ENCODE results near the gene AP1AR.
A peak's percentile ranks its signal among the peaks of the same experiment; 100 is the strongest.

Gene AP1AR

DNA sequence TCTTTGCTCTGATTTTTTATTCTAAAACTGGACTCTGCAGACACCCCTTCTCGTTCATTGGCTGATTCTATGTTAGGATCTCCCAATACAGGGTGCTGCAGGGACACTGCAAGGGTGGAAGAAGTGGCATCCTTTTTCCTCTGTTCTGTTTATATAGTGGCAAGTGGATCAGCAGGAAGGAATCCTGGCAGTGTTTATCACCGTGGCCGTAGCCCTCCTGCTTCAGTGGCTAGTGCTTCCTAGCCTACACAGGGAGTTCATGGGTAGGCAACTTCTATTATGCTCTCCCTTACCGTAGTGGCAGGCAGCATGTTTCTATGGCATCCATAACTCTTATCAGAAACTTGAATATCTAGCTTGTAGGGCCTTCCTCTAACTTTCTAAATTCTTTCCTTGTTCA is 6.4 kb upstream of the AP1AR start:
- no peak overlapping the region for H3K27ac ChIP-seq (ENCODE audit: low read length)
- no peak overlapping the region for H3K4me3 ChIP-seq (ENCODE audit: low read depth in 1 of 2, low read length in 2 of 2)
- no peaks in the 10 kb centered on the region for H3K9me3 ChIP-seq (ENCODE audit: control insufficient read depth in 1 of 2, low read length in 2 of 2)
- no peaks in the 10 kb centered on the region for H3K4me1 ChIP-seq (ENCODE audit: control insufficient read depth in 1 of 2, insufficient read depth in 2 of 2, low read length in 2 of 2)
- no peaks in the 10 kb centered on the region for H3K27me3 ChIP-seq (ENCODE audit: low read depth, low read length)
- no peaks in the 10 kb centered on the region for H3K36me3 ChIP-seq (ENCODE audit: control insufficient read depth in 1 of 2, insufficient read depth in 2 of 2, low read length in 2 of 2)

DNA sequence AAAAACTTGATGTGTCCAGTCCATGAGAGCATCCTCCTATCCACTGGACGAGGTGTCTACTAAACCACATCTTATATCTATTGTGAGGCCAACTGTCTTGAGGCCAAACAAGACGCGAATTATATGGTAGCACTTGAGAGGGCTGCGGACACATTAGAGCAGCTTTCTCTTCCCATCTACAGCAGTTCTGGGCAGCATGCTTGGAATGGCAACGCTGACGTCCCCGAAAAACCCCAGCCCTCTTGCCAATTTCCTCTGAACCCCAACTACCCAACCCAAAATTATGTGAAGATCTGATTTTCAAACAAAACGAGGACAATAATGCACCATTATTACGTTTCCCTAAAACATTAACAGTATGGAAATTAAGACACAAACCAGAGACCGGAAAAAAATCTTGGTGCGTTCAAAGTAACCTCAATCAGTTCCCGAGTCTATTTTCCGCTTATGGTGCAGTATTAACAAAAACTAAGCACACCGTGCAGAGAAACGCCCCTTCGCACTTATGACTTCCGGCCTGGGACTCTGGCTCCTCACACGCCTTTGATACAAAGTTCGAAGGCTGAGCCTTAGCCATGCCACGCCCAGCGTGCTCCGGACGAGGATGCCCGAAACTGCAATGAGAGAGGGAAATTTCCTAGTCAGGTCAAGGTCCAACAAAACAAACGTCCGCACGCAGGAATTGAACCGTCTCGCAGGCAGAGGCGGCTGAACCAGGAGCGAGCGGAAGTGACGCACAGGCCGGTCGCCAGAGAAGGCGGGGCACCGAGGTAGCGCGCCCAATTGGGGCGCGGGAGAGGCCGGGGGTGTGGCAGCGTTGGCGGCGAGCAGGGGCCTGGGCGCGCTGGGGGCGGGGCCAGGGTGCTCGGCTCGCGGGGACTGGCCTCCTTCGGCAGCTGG is 458 bp upstream of the AP1AR start:
- Histone ChIP-seq H3K4me1 (ENCODE audit: control insufficient read depth in 1 of 2, insufficient read depth in 2 of 2, low read length in 2 of 2) (peaks cover 0 to 4% of the 10 kb centered on the region in 2 donors), H3K27ac (ENCODE audit: low read length) (peak overlapping the region; percentile 99), H3K4me3 (ENCODE audit: low read depth in 1 of 2, low read length in 2 of 2) (peak overlapping the region; percentile 88 to 96), H3K36me3 (ENCODE audit: control insufficient read depth in 1 of 2, insufficient read depth in 2 of 2, low read length in 2 of 2) (no peaks in the 10 kb centered on the region), H3K27me3 (ENCODE audit: low read depth, low read length) (no peaks in the 10 kb centered on the region), H3K9me3 (ENCODE audit: control insufficient read depth in 1 of 2, low read length in 2 of 2) (no peaks in the 10 kb centered on the region)

DNA sequence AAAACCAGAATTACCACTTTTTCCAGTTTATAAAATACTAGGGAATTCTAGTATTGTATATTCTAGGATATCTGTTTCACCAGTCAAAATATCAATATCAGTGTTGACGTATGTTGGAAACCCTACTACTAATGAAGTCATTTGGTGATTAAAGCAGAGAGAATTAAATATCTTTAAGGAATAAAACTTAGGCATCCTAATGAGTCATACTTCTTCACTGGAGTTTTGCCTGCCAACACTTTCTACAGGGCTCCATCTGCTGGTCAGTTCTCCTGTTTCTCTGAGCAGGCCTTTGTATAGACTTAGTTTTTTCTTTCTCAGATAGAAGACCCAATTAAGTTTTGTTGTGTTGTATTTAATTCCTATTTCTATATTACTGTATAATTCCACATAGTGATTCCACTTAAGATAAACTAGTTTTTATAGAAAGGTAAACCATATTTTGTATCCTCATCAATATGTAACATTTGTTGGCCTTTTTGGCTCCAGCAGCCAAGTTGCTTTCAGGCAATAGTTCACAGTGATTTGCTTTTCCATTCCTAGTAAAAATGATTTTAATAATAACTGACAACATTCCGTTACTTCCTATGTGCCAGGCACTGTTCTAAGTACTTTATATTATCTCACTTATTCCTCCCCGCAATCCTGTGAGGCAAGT is 3.5 kb downstream of the AP1AR start:
- Histone ChIP-seq H3K27ac (ENCODE audit: low read length) (no peak overlapping the region), H3K36me3 (ENCODE audit: control insufficient read depth in 1 of 2, insufficient read depth in 2 of 2, low read length in 2 of 2) (no peaks in the 10 kb centered on the region), H3K4me1 (ENCODE audit: control insufficient read depth in 1 of 2, insufficient read depth in 2 of 2, low read length in 2 of 2) (peaks cover 0 to 4% of the 10 kb centered on the region in 2 donors), H3K27me3 (ENCODE audit: low read depth, low read length) (no peaks in the 10 kb centered on the region), H3K4me3 (ENCODE audit: low read depth in 1 of 2, low read length in 2 of 2) (no peak overlapping the region), H3K9me3 (ENCODE audit: control insufficient read depth in 1 of 2, low read length in 2 of 2) (no peaks in the 10 kb centered on the region)

DNA sequence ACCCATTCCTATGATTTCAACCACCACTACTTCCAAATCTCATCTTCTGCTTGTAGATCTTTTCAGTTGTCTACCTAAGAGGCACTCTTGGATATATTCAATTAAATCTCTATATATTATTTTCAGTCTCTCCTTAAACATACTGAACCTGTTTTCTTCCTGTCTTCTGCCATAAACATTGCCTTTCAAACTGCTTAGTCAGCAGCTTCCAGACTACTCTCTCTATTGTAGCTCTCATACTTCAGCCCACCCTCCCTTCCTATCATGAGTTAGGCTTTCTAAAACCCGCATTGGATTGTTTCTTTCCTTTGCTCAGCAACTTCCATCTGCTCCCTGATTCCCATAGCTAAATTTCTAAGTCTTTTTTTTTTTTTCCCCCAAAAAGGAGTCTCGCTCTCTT is 4.5 kb downstream of the AP1AR start:
- H3K4me1 ChIP-seq (ENCODE audit: control insufficient read depth in 1 of 2, insufficient read depth in 2 of 2, low read length in 2 of 2) = no peaks in the 10 kb centered on the region

DNA sequence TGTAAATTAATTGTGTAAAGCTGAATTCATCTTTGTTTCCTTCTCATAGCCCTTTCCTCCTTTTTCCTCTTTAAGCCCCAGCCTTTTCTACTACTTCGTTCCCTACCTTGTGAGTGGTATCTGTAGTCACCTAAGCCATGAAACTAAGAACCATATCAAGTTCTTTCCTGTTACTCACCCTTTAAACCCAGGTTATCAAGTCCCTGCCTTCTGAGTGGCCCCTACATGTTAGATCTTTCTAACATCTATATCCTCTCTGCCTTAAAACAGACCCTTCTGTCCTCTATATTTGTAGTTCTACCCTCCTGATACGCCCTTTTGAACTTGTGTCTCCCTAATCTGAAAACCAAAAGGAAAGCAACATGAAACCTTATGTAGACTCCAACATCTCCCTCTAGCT is 7.2 kb downstream of the AP1AR start:
- no peaks in the 10 kb centered on the region for H3K9me3 ChIP-seq (ENCODE audit: control insufficient read depth in 1 of 2, low read length in 2 of 2)
- no peaks in the 10 kb centered on the region for H3K36me3 ChIP-seq (ENCODE audit: control insufficient read depth in 1 of 2, insufficient read depth in 2 of 2, low read length in 2 of 2)
- no peak overlapping the region for H3K27ac ChIP-seq (ENCODE audit: low read length)
- no peaks in the 10 kb centered on the region for H3K4me1 ChIP-seq (ENCODE audit: control insufficient read depth in 1 of 2, insufficient read depth in 2 of 2, low read length in 2 of 2)
- H3K27me3 ChIP-seq (ENCODE audit: low read depth, low read length) = no peaks in the 10 kb centered on the region
- no peak overlapping the region for H3K4me3 ChIP-seq (ENCODE audit: low read depth in 1 of 2, low read length in 2 of 2)

More for the DNA sequence above, 4.5 kb downstream of the AP1AR start:
- no peaks in the 10 kb centered on the region for H3K36me3 ChIP-seq (ENCODE audit: control insufficient read depth in 1 of 2, insufficient read depth in 2 of 2, low read length in 2 of 2)
- no peaks in the 10 kb centered on the region for H3K27me3 ChIP-seq (ENCODE audit: low read depth, low read length)
- no peak overlapping the region for H3K27ac ChIP-seq (ENCODE audit: low read length)
- H3K9me3 ChIP-seq (ENCODE audit: control insufficient read depth in 1 of 2, low read length in 2 of 2) = no peaks in the 10 kb centered on the region
- no peak overlapping the region for H3K4me3 ChIP-seq (ENCODE audit: low read depth in 1 of 2, low read length in 2 of 2)

DNA sequence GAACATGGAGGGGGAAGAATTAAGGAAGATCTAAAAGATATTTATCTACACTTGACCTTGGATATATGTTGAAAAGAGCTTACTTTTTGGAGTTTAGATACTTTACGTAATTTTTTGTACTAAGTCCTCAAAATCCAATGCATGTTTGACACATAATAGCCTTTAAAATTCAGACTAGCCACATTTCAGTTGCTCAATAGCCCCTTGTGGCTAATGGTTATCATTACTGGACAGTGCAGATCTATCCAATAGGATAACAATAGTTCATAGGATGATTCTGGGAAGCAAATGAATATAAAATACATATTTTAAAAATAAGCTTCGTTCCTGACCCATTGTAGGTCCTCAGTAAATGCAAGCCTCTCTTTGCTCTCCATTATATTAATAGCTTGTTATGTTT is 13.8 kb downstream of the AP1AR start:
- Histone ChIP-seq H3K4me1 (ENCODE audit: control insufficient read depth in 1 of 2, insufficient read depth in 2 of 2, low read length in 2 of 2) (no peaks in the 10 kb centered on the region), H3K4me3 (ENCODE audit: low read depth in 1 of 2, low read length in 2 of 2) (no peak overlapping the region), H3K27ac (ENCODE audit: low read length) (no peak overlapping the region), H3K9me3 (ENCODE audit: control insufficient read depth in 1 of 2, low read length in 2 of 2) (no peaks in the 10 kb centered on the region), H3K36me3 (ENCODE audit: control insufficient read depth in 1 of 2, insufficient read depth in 2 of 2, low read length in 2 of 2) (no peaks in the 10 kb centered on the region), H3K27me3 (ENCODE audit: low read depth, low read length) (no peaks in the 10 kb centered on the region)

DNA sequence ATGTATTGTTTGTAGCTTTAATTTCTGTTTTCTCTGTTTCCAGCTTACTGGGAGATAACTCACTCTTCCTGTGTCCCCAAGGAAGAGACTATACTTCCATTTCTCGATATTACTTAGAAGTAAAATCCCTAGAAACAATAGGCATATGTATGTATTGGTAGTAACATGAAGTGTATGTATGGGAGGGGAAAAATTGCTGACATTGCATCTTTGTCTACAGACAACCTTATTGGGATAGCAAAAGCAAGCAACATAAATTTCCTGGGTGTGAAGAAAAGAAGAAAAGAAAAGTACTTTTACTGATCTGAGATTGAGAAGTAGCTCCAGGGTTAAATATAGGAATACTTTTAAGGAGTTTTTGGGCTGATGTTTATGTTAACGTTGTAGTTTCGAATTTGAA is 15.4 kb downstream of the AP1AR start:
- Histone ChIP-seq H3K27me3 (ENCODE audit: low read depth, low read length) (no peaks in the 10 kb centered on the region), H3K4me3 (ENCODE audit: low read depth in 1 of 2, low read length in 2 of 2) (no peak overlapping the region), H3K36me3 (ENCODE audit: control insufficient read depth in 1 of 2, insufficient read depth in 2 of 2, low read length in 2 of 2) (no peaks in the 10 kb centered on the region), H3K4me1 (ENCODE audit: control insufficient read depth in 1 of 2, insufficient read depth in 2 of 2, low read length in 2 of 2) (peaks cover 0 to 6% of the 10 kb centered on the region in 2 donors), H3K27ac (ENCODE audit: low read length) (no peak overlapping the region), H3K9me3 (ENCODE audit: control insufficient read depth in 1 of 2, low read length in 2 of 2) (no peaks in the 10 kb centered on the region)

DNA sequence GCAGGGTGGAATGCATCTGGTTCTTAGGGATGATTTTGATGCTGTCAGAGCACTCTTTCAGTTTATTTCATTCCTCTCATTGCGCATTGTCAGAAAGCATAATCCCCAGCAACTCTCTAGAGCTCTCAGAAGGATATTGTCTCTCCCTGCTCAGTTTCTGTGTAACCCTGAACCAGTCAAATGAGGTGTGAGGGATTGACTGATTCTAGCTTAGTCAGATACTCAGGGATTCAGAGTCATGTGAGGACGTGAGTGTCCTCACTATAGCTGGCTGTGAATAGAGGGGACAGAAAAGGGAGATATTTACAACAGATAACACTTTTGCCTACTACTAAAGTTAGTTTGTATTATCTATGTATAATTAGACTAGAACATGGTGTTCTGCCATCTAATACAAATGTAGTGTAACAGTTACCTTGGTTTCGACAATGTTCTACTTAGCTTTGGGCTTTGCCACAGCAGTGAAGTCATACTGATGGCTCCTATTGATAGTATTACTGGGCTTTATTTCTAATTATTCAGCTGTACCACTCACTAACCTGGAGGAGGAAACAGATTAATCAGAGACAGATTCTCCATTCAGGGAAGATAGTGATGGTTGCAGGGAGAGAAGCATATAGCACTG is 19.5 kb downstream of the AP1AR start:
- Histone ChIP-seq H3K4me3 (ENCODE audit: low read depth in 1 of 2, low read length in 2 of 2) (no peak overlapping the region), H3K27ac (ENCODE audit: low read length) (no peak overlapping the region), H3K4me1 (ENCODE audit: control insufficient read depth in 1 of 2, insufficient read depth in 2 of 2, low read length in 2 of 2) (peaks cover 0 to 6% of the 10 kb centered on the region in 2 donors), H3K36me3 (ENCODE audit: control insufficient read depth in 1 of 2, insufficient read depth in 2 of 2, low read length in 2 of 2) (no peaks in the 10 kb centered on the region), H3K9me3 (ENCODE audit: control insufficient read depth in 1 of 2, low read length in 2 of 2) (no peaks in the 10 kb centered on the region), H3K27me3 (ENCODE audit: low read depth, low read length) (no peaks in the 10 kb centered on the region)

DNA sequence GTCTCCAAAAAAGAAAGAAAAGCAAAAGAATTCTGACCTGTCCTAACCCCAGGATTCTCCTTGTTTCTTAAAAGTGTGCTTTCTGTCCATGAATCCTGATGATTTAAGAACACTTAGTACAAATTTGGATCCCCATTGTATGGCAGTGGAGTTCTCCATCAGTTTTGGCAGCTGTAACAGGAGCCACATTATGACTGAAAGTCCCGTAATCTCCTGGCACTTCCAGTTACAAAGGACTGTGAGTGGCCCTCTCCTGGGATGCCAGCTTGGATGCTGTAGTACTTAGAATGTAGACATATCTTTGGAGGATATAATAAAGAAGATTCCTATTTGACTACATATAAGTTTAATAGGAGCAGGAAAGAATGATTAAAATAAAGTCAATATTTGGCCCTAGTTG is 20.6 kb downstream of the AP1AR start:
- H3K36me3 ChIP-seq (ENCODE audit: control insufficient read depth in 1 of 2, insufficient read depth in 2 of 2, low read length in 2 of 2) = peaks cover 0 to 7% of the 10 kb centered on the region in 2 donors
- no peak overlapping the region for H3K4me3 ChIP-seq (ENCODE audit: low read depth in 1 of 2, low read length in 2 of 2)
- H3K27ac ChIP-seq (ENCODE audit: low read length) = no peak overlapping the region
- peaks cover 0 to 6% of the 10 kb centered on the region in 2 donors for H3K4me1 ChIP-seq (ENCODE audit: control insufficient read depth in 1 of 2, insufficient read depth in 2 of 2, low read length in 2 of 2)
- H3K27me3 ChIP-seq (ENCODE audit: low read depth, low read length) = no peaks in the 10 kb centered on the region
- no peaks in the 10 kb centered on the region for H3K9me3 ChIP-seq (ENCODE audit: control insufficient read depth in 1 of 2, low read length in 2 of 2)

DNA sequence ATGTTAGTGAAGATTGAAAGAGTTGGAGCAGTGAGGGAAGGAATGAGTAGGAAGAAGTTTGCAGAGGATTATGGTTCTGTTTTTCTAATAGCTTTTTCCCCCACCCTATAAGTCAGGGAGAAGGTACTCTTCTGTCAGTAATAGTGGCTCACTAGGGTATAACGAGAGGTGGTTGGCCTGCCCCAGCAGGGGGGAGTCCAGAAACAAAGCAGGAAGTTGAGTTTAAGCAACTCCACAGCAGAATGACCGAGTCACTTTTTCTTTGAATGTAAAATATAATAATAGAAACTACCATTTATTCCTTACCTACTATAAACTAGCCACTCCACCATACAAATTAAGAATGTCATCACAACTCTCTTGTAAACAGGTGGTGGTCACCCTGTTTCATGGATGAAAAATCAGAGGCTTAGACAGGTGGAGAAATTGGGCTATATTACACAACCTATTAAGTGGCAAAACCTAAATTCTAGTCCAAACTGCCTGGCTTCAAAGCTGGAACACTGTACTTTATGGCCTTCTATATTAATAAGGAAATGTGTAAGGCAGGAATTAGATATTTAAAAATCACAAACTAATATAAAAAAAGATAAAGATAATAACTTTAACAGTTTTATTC is 21.9 kb downstream of the AP1AR start:
- no peaks in the 10 kb centered on the region for H3K27me3 ChIP-seq (ENCODE audit: low read depth, low read length)
- H3K9me3 ChIP-seq (ENCODE audit: control insufficient read depth in 1 of 2, low read length in 2 of 2) = no peaks in the 10 kb centered on the region
- H3K36me3 ChIP-seq (ENCODE audit: control insufficient read depth in 1 of 2, insufficient read depth in 2 of 2, low read length in 2 of 2) = peaks cover 0 to 11% of the 10 kb centered on the region in 2 donors
- peaks cover 0 to 6% of the 10 kb centered on the region in 2 donors for H3K4me1 ChIP-seq (ENCODE audit: control insufficient read depth in 1 of 2, insufficient read depth in 2 of 2, low read length in 2 of 2)
- no peak overlapping the region for H3K27ac ChIP-seq (ENCODE audit: low read length)
- no peak overlapping the region for H3K4me3 ChIP-seq (ENCODE audit: low read depth in 1 of 2, low read length in 2 of 2)

DNA sequence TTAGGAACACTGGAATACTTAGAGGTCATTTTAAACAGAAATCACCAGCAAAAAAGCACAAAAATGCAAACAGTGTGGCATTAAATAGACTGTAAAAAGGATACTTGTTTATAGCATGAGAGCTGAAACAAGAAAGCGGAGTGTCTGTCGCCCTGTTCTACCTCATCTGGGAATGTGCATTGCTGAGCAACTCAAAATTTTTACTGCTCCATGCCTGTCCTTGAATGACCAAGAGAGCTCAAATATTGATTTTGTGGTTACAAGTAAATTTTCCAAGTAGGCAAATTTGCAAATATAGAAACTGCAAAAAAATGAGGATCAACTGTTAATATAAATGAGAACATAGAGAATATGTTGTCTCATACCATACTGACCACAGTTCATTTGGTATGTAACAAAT is 25.5 kb downstream of the AP1AR start:
- no peaks in the 10 kb centered on the region for H3K9me3 ChIP-seq (ENCODE audit: control insufficient read depth in 1 of 2, low read length in 2 of 2)

More for the DNA sequence above, 25.5 kb downstream of the AP1AR start:
- H3K4me1 ChIP-seq (ENCODE audit: control insufficient read depth in 1 of 2, insufficient read depth in 2 of 2, low read length in 2 of 2) = no peaks in the 10 kb centered on the region
- no peaks in the 10 kb centered on the region for H3K27me3 ChIP-seq (ENCODE audit: low read depth, low read length)
- H3K27ac ChIP-seq (ENCODE audit: low read length) = no peak overlapping the region
- H3K36me3 ChIP-seq (ENCODE audit: control insufficient read depth in 1 of 2, insufficient read depth in 2 of 2, low read length in 2 of 2) = peaks cover 11 to 20% of the 10 kb centered on the region in 2 donors
- no peak overlapping the region for H3K4me3 ChIP-seq (ENCODE audit: low read depth in 1 of 2, low read length in 2 of 2)

All from muscle layer of duodenum (tissue), 2 donors.